Measurements from ENCODE around the gene TMEM221. TPM values are rescaled to one million over a fixed set of nuclear protein-coding genes. Genes with fewer than 3 reads are reported as not detected.

Gene TMEM221
- total RNA-seq, 3 donors from 2014 or later = 0.34 to 0.51 TPM; not detected in 1

DNA sequence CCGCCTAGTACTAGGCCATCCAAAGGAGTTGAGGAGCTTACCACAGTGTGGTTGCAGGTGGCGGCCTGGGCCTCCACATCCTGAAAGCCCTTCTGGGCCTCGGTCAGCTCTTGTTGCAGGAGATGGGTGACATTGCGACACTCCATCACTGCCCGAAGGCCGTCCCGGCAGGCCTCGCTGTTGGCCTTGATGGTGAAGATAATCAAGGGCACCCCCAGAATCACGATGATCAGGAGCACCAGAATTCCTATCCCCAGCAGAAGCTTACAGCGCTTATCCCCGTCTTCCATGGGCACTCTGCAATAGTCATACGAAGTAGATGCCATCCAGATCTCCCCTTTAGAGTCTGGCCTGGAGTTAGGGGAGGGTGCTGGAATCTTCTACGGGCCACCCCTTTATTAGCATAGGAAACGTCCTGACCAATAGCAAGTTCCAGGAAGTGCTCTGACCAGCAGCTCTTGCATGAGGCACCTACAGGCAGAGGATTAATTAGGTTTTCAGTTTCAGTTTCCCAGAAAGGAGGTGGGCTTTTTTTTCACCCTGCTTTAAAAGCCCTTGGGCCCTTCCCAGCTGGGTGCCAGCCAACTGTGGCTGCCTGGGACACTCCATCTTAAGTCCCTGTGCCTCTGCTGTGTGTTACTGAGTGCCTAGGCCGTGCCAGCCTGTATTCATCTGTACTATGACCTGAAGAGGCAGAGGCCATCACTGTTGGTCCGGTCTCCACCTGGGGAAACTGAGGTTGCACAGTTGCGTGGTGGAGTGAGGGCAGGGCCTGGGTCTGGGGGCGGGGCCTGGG is 43.0 kb downstream of the TMEM221 start, which contains the start of gene BST2:
Gene BST2, minus strand, starts transcription at position 381 of the 796 bp plus-strand sequence. Its CDS starts 55 bp downstream, at position 326.
- ATAC-seq = peak; percentile 89
- Histone ChIP-seq H3K36me3 (ENCODE audit: low read depth) (no peaks in the 10 kb centered on the region), H3K4me1 (ENCODE audit: low read depth) (no peaks in the 10 kb centered on the region), H3K4me3 (no peak within 1 kb of the TSS), H3K9me3 (no peaks in the 10 kb centered on the region)
- TF ChIP-seq, protein P1, sequence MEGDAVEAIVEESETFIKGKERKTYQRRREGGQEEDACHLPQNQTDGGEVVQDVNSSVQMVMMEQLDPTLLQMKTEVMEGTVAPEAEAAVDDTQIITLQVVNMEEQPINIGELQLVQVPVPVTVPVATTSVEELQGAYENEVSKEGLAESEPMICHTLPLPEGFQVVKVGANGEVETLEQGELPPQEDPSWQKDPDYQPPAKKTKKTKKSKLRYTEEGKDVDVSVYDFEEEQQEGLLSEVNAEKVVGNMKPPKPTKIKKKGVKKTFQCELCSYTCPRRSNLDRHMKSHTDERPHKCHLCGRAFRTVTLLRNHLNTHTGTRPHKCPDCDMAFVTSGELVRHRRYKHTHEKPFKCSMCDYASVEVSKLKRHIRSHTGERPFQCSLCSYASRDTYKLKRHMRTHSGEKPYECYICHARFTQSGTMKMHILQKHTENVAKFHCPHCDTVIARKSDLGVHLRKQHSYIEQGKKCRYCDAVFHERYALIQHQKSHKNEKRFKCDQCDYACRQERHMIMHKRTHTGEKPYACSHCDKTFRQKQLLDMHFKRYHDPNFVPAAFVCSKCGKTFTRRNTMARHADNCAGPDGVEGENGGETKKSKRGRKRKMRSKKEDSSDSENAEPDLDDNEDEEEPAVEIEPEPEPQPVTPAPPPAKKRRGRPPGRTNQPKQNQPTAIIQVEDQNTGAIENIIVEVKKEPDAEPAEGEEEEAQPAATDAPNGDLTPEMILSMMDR (IDR thresholded peaks at IDR 0.05) = no peak
- peak; percentile 53 to 71 (median 57) for DNase-seq
- intact Hi-C loops (cut with DNase I, micrococcal nuclease) = no loop called here

DNA sequence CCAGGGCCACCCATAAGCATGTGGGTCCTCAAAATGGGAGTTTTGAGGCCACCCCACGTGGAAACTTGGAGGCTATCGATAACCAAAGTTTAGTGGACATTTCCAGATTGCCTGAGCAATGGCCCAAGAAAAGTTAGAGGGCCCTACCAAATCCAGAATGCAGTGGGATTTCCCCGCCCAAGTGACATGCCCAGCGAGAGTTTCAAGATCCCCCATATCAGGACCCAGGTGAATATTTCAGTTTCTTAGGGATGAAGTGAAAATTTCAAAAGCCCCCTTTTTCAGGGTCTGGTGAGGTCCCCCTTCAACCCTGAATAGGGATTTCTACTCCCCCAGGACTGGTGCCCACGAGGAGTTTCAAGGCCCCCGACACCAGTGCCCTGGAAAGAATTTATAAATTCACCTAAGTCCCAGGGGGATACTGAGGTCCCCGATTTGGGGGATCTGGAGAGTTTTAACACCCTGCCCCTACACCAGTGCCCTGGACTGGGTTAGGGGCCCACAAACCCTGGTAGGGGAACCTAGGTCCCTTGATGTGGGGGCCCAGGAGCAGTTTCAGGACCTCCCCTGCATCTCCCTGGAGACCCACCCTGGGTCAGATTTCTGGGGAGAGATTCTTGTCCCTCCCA is 43.7 kb downstream of the TMEM221 start:
- intact Hi-C loops (cut with DNase I, micrococcal nuclease) = no loop called here
- ATAC-seq (no peak), DNase-seq (no peak)
- H3K9me3 ChIP-seq = no peaks in the 10 kb centered on the region
- H3K4me1 ChIP-seq (ENCODE audit: low read depth) = no peaks in the 10 kb centered on the region
- H3K4me3 ChIP-seq = no peak overlapping the region
- H3K36me3 ChIP-seq (ENCODE audit: low read depth) = no peaks in the 10 kb centered on the region
- TF ChIP-seq, protein P1 (IDR thresholded peaks at IDR 0.05) = no peak

DNA sequence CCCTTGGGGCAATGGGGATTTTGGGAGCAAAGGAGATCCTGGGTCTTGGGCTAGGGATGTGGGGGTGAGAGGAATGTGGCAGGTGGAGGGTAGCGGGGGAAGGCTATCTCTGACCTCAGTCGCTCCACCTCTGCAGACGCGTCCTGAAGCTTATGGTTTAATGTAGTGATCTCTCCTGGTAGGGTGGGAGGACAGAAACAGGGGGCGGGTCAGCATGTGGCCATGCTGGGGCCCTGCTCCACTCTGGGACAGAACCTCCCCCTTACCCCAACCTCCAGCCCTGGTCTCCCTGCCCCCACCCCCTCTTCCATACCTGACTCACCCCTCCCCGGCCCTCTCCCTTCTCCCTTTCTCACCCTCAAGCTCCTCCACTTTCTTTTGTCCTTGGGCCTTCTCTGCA is 44.5 kb downstream of the TMEM221 start:
- H3K9me3 ChIP-seq = no peaks in the 10 kb centered on the region
- DNase-seq (no peak), ATAC-seq (no peak)
- intact Hi-C loops (cut with DNase I, micrococcal nuclease) = no loop called here
- TF ChIP-seq, protein P1 (IDR thresholded peaks at IDR 0.05) = no peak
- H3K36me3 ChIP-seq (ENCODE audit: low read depth) = no peaks in the 10 kb centered on the region
- no peaks in the 10 kb centered on the region for H3K4me1 ChIP-seq (ENCODE audit: low read depth)
- no peak overlapping the region for H3K4me3 ChIP-seq

DNA sequence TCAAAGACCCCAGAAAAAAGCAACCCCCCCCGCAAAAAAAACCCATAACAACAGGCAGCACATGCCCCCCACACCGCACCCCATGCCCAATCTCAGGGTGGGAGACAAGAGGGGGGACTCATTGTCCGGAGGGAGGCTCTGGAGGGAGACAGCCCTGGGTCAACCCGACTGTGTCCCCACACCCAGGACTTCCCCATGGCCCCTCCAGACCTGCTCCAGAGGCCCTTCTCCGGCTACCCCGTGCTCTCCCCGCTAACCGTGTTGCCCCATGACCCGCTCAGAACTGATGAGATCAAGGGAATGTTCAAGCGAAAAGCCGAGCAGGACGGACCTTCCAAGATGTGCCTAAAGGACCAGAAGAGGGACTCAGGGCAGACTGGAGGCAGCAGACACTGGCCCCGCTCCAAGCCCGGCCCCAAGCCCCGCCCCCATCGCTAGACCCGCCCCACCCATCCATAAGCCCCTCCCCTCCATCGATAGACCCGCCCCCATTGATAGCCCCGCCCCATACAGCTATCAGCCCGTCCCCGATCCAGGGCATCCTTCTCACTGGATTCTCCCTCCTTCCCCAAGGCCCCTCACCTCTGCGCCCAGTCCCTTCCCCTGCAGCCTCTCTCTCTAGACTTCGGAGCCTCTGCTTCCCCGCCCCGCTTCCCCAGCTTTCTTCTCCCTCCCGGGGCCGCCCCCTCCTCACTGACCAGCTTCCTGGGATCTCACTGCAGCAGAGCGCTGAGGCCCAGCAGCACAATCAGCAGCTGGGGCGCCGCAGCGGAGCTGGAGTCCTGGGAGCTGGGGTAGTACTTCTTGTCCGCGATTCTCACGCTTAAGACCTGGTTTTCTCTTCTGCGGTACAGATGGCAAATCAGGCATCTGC is 45.2 kb downstream of the TMEM221 start:
- Histone ChIP-seq H3K4me3 (no peak overlapping the region), H3K36me3 (ENCODE audit: low read depth) (no peaks in the 10 kb centered on the region), H3K9me3 (no peaks in the 10 kb centered on the region), H3K4me1 (ENCODE audit: low read depth) (no peaks in the 10 kb centered on the region)
- ATAC-seq = peak; percentile 39
- TF ChIP-seq, protein P1 (IDR thresholded peaks at IDR 0.05) = no peak
- DNase-seq = no peak
- intact Hi-C loops (cut with DNase I, micrococcal nuclease) = no loop called here

DNA sequence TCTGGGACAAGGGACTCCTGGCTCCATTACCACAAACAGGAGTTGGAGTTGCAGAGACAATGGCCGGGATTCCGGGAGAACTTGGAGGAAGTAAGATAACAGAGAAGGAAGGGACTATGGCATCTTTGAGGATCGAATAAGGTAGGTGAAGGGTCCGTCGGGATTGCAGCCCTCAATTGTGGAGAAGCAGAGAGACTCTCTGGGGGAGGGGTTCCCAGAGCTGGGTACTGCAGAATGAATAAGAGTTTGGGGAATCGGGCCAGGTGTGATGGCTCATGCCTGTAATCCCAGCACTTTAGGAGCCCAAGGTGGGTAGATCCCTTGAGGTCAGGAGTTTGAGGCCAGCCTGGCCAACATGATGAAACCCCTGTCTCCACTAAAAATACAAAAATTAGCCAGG is 46.8 kb downstream of the TMEM221 start:
- ATAC-seq = no peak

More for the DNA sequence above, 46.8 kb downstream of the TMEM221 start:
- Histone ChIP-seq H3K4me1 (ENCODE audit: low read depth) (no peaks in the 10 kb centered on the region), H3K36me3 (ENCODE audit: low read depth) (no peaks in the 10 kb centered on the region), H3K9me3 (no peaks in the 10 kb centered on the region), H3K4me3 (no peak overlapping the region)
- TF ChIP-seq, protein P1 (IDR thresholded peaks at IDR 0.05) = no peak
- intact Hi-C loops (cut with DNase I, micrococcal nuclease) = no loop called here
- no peak for DNase-seq
